DMS53 treated with DMSO at 0.1 percent for 48 hours (cell line): ENCODE data around the gene SMC1B.
"Not testable (repeated sequence)": the region's sequence is repeated elsewhere in the genome, so short reads cannot be mapped to it uniquely, and the experiment has no call there.

Experiments
- DNase-seq: peaks from one replicate; lab custom pipeline; 2025; ENCODE audit not compliant: unreplicated experiment; lab: John Stamatoyannopoulos, UW

Gene SMC1B

GRCh38 chr22:45413368-45414211 lies at the start of gene SMC1B, which contains the start of gene RIBC2:
Gene SMC1B, minus strand, starts transcription at chr22:45413599. Its CDS starts 32 bp downstream, at chr22:45413567.
Gene RIBC2, plus strand, starts transcription at chr22:45413693. Its CDS starts 194 bp downstream, at chr22:45413887.
- DNase-seq = peak; percentile 82

GRCh38 chr22:45462034-45462655 lies 48.7 kb upstream of the SMC1B start:
- DNase-seq = no peak

GRCh38 chr22:45460288-45461109 lies 47.1 kb upstream of the SMC1B start:
- DNase-seq = no peak

GRCh38 chr22:45459235-45459634 lies 45.8 kb upstream of the SMC1B start:
- no peak for DNase-seq

GRCh38 chr22:45458532-45458931 lies 45.1 kb upstream of the SMC1B start:
- no peak for DNase-seq

GRCh38 chr22:45456811-45457210 lies 43.4 kb upstream of the SMC1B start:
- DNase-seq = no peak

GRCh38 chr22:45455621-45456020 lies 42.2 kb upstream of the SMC1B start:
- DNase-seq = no peak

- no peak for DNase-seq
Measured at GRCh38 chr22:45455212-45455611, 41.8 kb upstream of the SMC1B start.

GRCh38 chr22:45454275-45454674 lies 40.9 kb upstream of the SMC1B start:
- no peak for DNase-seq

GRCh38 chr22:45453764-45454163 lies 40.4 kb upstream of the SMC1B start:
- no peak for DNase-seq

- no peak for DNase-seq
Measured at GRCh38 chr22:45452565-45453379, 39.4 kb upstream of the SMC1B start.

- no peak for DNase-seq
Measured at GRCh38 chr22:45451972-45452371, 38.6 kb upstream of the SMC1B start.

GRCh38 chr22:45450921-45451651 lies 37.7 kb upstream of the SMC1B start:
- no peak for DNase-seq

GRCh38 chr22:45450101-45450785 lies 36.8 kb upstream of the SMC1B start:
- DNase-seq = no peak

- DNase-seq = not testable (repeated sequence)
Measured at GRCh38 chr22:45449442-45449841, 36.0 kb upstream of the SMC1B start.

GRCh38 chr22:45448431-45448830 lies 35.0 kb upstream of the SMC1B start:
- no peak for DNase-seq

- DNase-seq = not testable (repeated sequence)
Measured at GRCh38 chr22:45447596-45447995, 34.2 kb upstream of the SMC1B start.

- DNase-seq = no peak
Measured at GRCh38 chr22:45446216-45446615, 32.8 kb upstream of the SMC1B start.

- DNase-seq = no peak
Measured at GRCh38 chr22:45445031-45445710, 31.8 kb upstream of the SMC1B start.
